H9 (cell line): Measurements from ENCODE around the gene NKAIN2. TPM values are rescaled to one million over a fixed set of nuclear protein-coding genes. Genes with fewer than 3 reads are reported as not detected.

Experiments used
- DNase-seq: peaks from one replicate; pipeline ENCODE4 v3.0.0-alpha.2; 2017
- H2AFZ ChIP-seq: one replicate; pipeline ENCODE4 v1.6.1; 2013; ENCODE audit warnings: mild to moderate bottlenecking, low read length, control low read depth, moderate library complexity
- H2AK5ac ChIP-seq: 2 replicates; pipeline ENCODE4 v1.6.1; 2013; ENCODE audit warnings: low read length, control low read depth, mixed read lengths; ENCODE audit not compliant: insufficient read length
- H2BK120ac ChIP-seq: one replicate; pipeline ENCODE4 v1.6.1; 2013; ENCODE audit warnings: low read depth, mild to moderate bottlenecking, low read length, control low read depth, inconsistent platforms; ENCODE audit not compliant: poor library complexity, severe bottlenecking
- H2BK12ac ChIP-seq: 2 replicates; pipeline ENCODE4 v1.6.1; 2013; ENCODE audit warnings: low read length, control low read depth, mixed read lengths, low read depth; ENCODE audit not compliant: insufficient read length
- H2BK15ac ChIP-seq: 2 replicates; pipeline ENCODE4 v1.6.1; 2013; ENCODE audit warnings: low read depth, low read length, control low read depth
- H2BK20ac ChIP-seq: one replicate; pipeline ENCODE4 v1.6.1; 2013; ENCODE audit warnings: low read depth, mild to moderate bottlenecking, low read length, control low read depth, inconsistent platforms; ENCODE audit not compliant: poor library complexity, severe bottlenecking
- H2BK5ac ChIP-seq: 2 replicates; pipeline ENCODE4 v1.6.1; 2013; ENCODE audit warnings: low read length, control low read depth, mixed read lengths; ENCODE audit not compliant: insufficient read length
- H3K14ac ChIP-seq: 2 replicates; pipeline ENCODE4 v1.6.1; 2013; ENCODE audit warnings: low read length, control low read depth; ENCODE audit not compliant: insufficient read depth
- H3K18ac ChIP-seq: 2 replicates; pipeline ENCODE4 v1.6.1; 2013; ENCODE audit warnings: low read depth, mild to moderate bottlenecking, mixed read lengths, low read length, control low read depth; ENCODE audit not compliant: insufficient read length
- H3K23ac ChIP-seq: 2 replicates; pipeline ENCODE4 v1.6.1; 2013; ENCODE audit warnings: low read length, control low read depth, mixed read lengths, low read depth; ENCODE audit not compliant: insufficient read length
- H3K23me2 ChIP-seq: 2 replicates; pipeline ENCODE4 v1.6.1; 2013; ENCODE audit warnings: low read depth, mild to moderate bottlenecking, mixed read lengths, low read length, control low read depth; ENCODE audit not compliant: insufficient read length, poor library complexity, severe bottlenecking
- H3K27ac ChIP-seq: 2 replicates; pipeline ENCODE4 v1.5.1; 2013; ENCODE audit warnings: low read length, control low read depth, mixed read lengths, low read depth; ENCODE audit not compliant: insufficient read length
- H3K27me3 ChIP-seq: 2 replicates; pipeline ENCODE4 v1.6.1; 2013; ENCODE audit warnings: low read length, control low read depth, inconsistent platforms; ENCODE audit not compliant: insufficient read depth
- H3K4ac ChIP-seq: 2 replicates; pipeline ENCODE4 v1.6.1; 2013; ENCODE audit warnings: low read depth, mild to moderate bottlenecking, control low read depth, inconsistent platforms, low read length, moderate library complexity
- H3K4me1 ChIP-seq: 2 replicates; pipeline ENCODE4 v1.6.1; 2013; ENCODE audit warnings: low read length, control low read depth, inconsistent platforms; ENCODE audit not compliant: insufficient read depth
- H3K4me2 ChIP-seq: 2 replicates; pipeline ENCODE4 v1.6.1; 2013; ENCODE audit warnings: low read length, control low read depth, mixed read lengths; ENCODE audit not compliant: insufficient read length, insufficient read depth
- H3K56ac ChIP-seq: 2 replicates; pipeline ENCODE4 v1.6.1; 2013; ENCODE audit warnings: low read depth, mild to moderate bottlenecking, mixed read lengths, low read length, control low read depth; ENCODE audit not compliant: insufficient read length
- H3K79me1 ChIP-seq: 2 replicates; pipeline ENCODE4 v1.6.1; 2013; ENCODE audit warnings: low read depth, mild to moderate bottlenecking, moderate library complexity, low read length, control low read depth, inconsistent platforms; ENCODE audit not compliant: insufficient read depth, poor library complexity, severe bottlenecking
- H3K79me2 ChIP-seq: 2 replicates; pipeline ENCODE4 v1.6.1; 2013; ENCODE audit warnings: low read length, control low read depth, inconsistent platforms; ENCODE audit not compliant: insufficient read depth
- H3K9ac ChIP-seq: 2 replicates; pipeline ENCODE4 v1.6.1; 2013; ENCODE audit warnings: low read length, control low read depth, mixed read lengths; ENCODE audit not compliant: insufficient read length; ENCODE audit errors: extremely low read depth
- H3K9me3 ChIP-seq: one replicate; pipeline ENCODE4 v1.6.1; 2013; ENCODE audit warnings: low read depth, low read length, inconsistent platforms; ENCODE audit not compliant: control insufficient read depth
- H3T11ph ChIP-seq: one replicate; pipeline ENCODE4 v1.6.1; 2013; ENCODE audit warnings: mild to moderate bottlenecking, low read length, control low read depth, inconsistent platforms
- H4K20me1 ChIP-seq: one replicate; pipeline ENCODE4 v1.6.1; 2013; ENCODE audit not compliant: control insufficient read depth, insufficient read length, insufficient read depth
- H4K5ac ChIP-seq: 2 replicates; pipeline ENCODE4 v1.6.1; 2013; ENCODE audit warnings: low read depth, mild to moderate bottlenecking, mixed read lengths, low read length, control low read depth; ENCODE audit not compliant: insufficient read length
- H4K8ac ChIP-seq: replicated peaks from 2 replicates; pipeline ENCODE4 v1.6.1; 2013; ENCODE audit warnings: low read length, control low read depth, mixed read lengths, low read depth; ENCODE audit not compliant: insufficient read length
- H4K91ac ChIP-seq: 2 replicates; pipeline ENCODE4 v1.6.1; 2013; ENCODE audit warnings: low read depth, mild to moderate bottlenecking, moderate library complexity, mixed read lengths, low read length, control low read depth; ENCODE audit not compliant: insufficient read length
- H3K27ac Mint-ChIP-seq, 3 experiments: 2 replicates in 2 of 3; 3 replicates in 1 of 3; pipeline ENCODE4 v1.8.0; 2020 to 2021; ENCODE audit warnings: mixed read lengths in 3 of 3, mild to moderate bottlenecking in 1 of 3, moderate library complexity in 1 of 3
- H3K27me3 Mint-ChIP-seq: 2 replicates; pipeline ENCODE4 v1.8.0; 2021; ENCODE audit warnings: low read depth, mild to moderate bottlenecking, moderate library complexity, mixed read lengths
- H3K36me3 Mint-ChIP-seq, 3 experiments: 2 replicates in 2 of 3; 3 replicates in 1 of 3; pipeline ENCODE4 v1.8.0; 2020 to 2021; ENCODE audit warnings: low read depth in 3 of 3, mixed read lengths in 3 of 3; ENCODE audit not compliant: insufficient read depth in 1 of 3
- H3K4me1 Mint-ChIP-seq, 2 experiments: 2 replicates each; pipeline ENCODE4 v1.8.0; 2020; ENCODE audit warnings: mixed read lengths in 2 of 2
- H3K4me3 Mint-ChIP-seq, 2 experiments: 2 replicates in 1 of 2; 3 replicates in 1 of 2; pipeline ENCODE4 v1.8.0; 2020 to 2021; ENCODE audit warnings: mild to moderate bottlenecking in 2 of 2, mixed read lengths in 2 of 2, moderate library complexity in 1 of 2
- H3K9me3 Mint-ChIP-seq, 2 experiments: 2 replicates in 1 of 2; 3 replicates in 1 of 2; pipeline ENCODE4 v1.8.0; 2020; ENCODE audit warnings: mild to moderate bottlenecking in 2 of 2, mixed read lengths in 2 of 2, moderate library complexity in 1 of 2
- WGBS: extraction: QIAGEN DNeasy Blood & Tissue Kit; methylation state at CpG from one replicate; pipeline ENCODE4 v1.1.7; 2013; ENCODE audit warnings: missing lambda C conversion rate, low lambda C conversion rate, mixed read lengths; ENCODE audit not compliant: insufficient read length; ENCODE audit errors: extremely low coverage; 5-methylcytosine and 5-hydroxymethylcytosine counted together
- total RNA-seq: library from RNA; stranded (reverse); gene quantifications from 2 replicates; pipeline ENCODE4 v1.2.1, GENCODE V29; 2021
- TF ChIP-seq, protein P1 (sequence below): fragments of 200-600 bp; sonication (generic); conservative IDR thresholded peaks from 3 replicates; pipeline ENCODE4 v1.8.0; 2021; ENCODE audit warnings: antibody characterized with exemption, mild to moderate bottlenecking

Gene NKAIN2
- total RNA-seq, 1 experiment from 2014 or later, result 0.17 TPM

GRCh38 chr6:124076336-124077048 lies 272.8 kb downstream of the NKAIN2 start:
- Histone ChIP-seq H3K23me2 (no peaks in the 10 kb centered on the region), H3K79me2 (no peaks in the 10 kb centered on the region), H2BK5ac (no peak overlapping the region), H2AK5ac (no peak overlapping the region), H3K23ac (no peak overlapping the region), H3K9ac (no peak overlapping the region), H4K91ac (no peak overlapping the region), H3K14ac (no peak overlapping the region), H3K4me1 (peaks cover 3% of the 10 kb centered on the region; the same call in 1 of the 2 replicates), H3K56ac (no peak overlapping the region), H3T11ph (no peak overlapping the region), H2BK15ac (no peak overlapping the region), H3K18ac (no peak overlapping the region), H2BK12ac (no peak overlapping the region), H3K27me3 (no peaks in the 10 kb centered on the region), H2BK120ac (no peak overlapping the region), H3K9me3 (no peaks in the 10 kb centered on the region), H4K20me1 (no peaks in the 10 kb centered on the region), H3K4ac (no peak overlapping the region), H4K5ac (no peak overlapping the region), H2BK20ac (no peak overlapping the region), H3K27ac (no peak overlapping the region), H3K4me2 (no peak overlapping the region), H2AFZ (no peak overlapping the region), H4K8ac (no peak overlapping the region), H3K79me1 (no peaks in the 10 kb centered on the region)
- TF ChIP-seq, protein P1, sequence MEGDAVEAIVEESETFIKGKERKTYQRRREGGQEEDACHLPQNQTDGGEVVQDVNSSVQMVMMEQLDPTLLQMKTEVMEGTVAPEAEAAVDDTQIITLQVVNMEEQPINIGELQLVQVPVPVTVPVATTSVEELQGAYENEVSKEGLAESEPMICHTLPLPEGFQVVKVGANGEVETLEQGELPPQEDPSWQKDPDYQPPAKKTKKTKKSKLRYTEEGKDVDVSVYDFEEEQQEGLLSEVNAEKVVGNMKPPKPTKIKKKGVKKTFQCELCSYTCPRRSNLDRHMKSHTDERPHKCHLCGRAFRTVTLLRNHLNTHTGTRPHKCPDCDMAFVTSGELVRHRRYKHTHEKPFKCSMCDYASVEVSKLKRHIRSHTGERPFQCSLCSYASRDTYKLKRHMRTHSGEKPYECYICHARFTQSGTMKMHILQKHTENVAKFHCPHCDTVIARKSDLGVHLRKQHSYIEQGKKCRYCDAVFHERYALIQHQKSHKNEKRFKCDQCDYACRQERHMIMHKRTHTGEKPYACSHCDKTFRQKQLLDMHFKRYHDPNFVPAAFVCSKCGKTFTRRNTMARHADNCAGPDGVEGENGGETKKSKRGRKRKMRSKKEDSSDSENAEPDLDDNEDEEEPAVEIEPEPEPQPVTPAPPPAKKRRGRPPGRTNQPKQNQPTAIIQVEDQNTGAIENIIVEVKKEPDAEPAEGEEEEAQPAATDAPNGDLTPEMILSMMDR, result no peak
- H3K36me3 Mint-ChIP-seq, result no peaks in the 10 kb centered on the region
- H3K4me3 Mint-ChIP-seq, result no peak overlapping the region
- H3K4me1 Mint-ChIP-seq, result peaks cover 9 to 13% of the 10 kb centered on the region in 2 experiments
- no peaks in the 10 kb centered on the region for H3K9me3 Mint-ChIP-seq
- no CpG with 5 or more reads among the region's 5 CpGs for WGBS
- DNase-seq, result no peak
- H3K27me3 Mint-ChIP-seq, result no peaks in the 10 kb centered on the region
- H3K27ac Mint-ChIP-seq, result no peak overlapping the region
